GM23338 (cell line): ENCODE data around the gene EEA1.

Experiments used
- CTCF ChIP-seq, 2 experiments: fragments of 200-600 bp in 1 of 2; sonication (generic) in 1 of 2; conservative IDR thresholded peaks; 2 replicates each; pipeline versions ENCODE4 v1.5.1 to v1.6.1; 2016 to 2017; ENCODE audit warnings: antibody characterized with exemption in 2 of 2, low read depth in 2 of 2, mild to moderate bottlenecking in 2 of 2, moderate library complexity in 1 of 2
- POLR2AphosphoS5 ChIP-seq: IDR thresholded peaks from 2 replicates; pipeline ENCODE4 v1.6.1; 2016; ENCODE audit warnings: antibody characterized with exemption, low read depth
- REST ChIP-seq: IDR thresholded peaks from one replicate; pipeline ENCODE4 v1.6.1; 2018; ENCODE audit warnings: antibody characterized with exemption; ENCODE audit not compliant: unreplicated experiment

GRCh38 chr12:92794814-92795213 is 134.3 kb downstream of the EEA1 start:
- TF ChIP-seq CTCF (conservative IDR thresholded peaks at IDR 0.05; ENCODE audit: low read depth in 2 of 2) (no peak), REST (no peak), POLR2AphosphoS5 (no peak)
